HG03565 (cell line): ENCODE measurements around the gene LIMCH1.
"Not testable (repeated sequence)": the region's sequence is repeated elsewhere in the genome, so short reads cannot be mapped to it uniquely, and the experiment has no call there.

Experiments
- ATAC-seq: cut with Tn5 transposase; IDR thresholded peaks from one replicate; pipeline ENCODE4 v1.9.1; 2021; ENCODE audit warnings: mild to moderate bottlenecking, moderate library complexity; ENCODE audit not compliant: unreplicated experiment

The LIMCH1 gene, protein sequence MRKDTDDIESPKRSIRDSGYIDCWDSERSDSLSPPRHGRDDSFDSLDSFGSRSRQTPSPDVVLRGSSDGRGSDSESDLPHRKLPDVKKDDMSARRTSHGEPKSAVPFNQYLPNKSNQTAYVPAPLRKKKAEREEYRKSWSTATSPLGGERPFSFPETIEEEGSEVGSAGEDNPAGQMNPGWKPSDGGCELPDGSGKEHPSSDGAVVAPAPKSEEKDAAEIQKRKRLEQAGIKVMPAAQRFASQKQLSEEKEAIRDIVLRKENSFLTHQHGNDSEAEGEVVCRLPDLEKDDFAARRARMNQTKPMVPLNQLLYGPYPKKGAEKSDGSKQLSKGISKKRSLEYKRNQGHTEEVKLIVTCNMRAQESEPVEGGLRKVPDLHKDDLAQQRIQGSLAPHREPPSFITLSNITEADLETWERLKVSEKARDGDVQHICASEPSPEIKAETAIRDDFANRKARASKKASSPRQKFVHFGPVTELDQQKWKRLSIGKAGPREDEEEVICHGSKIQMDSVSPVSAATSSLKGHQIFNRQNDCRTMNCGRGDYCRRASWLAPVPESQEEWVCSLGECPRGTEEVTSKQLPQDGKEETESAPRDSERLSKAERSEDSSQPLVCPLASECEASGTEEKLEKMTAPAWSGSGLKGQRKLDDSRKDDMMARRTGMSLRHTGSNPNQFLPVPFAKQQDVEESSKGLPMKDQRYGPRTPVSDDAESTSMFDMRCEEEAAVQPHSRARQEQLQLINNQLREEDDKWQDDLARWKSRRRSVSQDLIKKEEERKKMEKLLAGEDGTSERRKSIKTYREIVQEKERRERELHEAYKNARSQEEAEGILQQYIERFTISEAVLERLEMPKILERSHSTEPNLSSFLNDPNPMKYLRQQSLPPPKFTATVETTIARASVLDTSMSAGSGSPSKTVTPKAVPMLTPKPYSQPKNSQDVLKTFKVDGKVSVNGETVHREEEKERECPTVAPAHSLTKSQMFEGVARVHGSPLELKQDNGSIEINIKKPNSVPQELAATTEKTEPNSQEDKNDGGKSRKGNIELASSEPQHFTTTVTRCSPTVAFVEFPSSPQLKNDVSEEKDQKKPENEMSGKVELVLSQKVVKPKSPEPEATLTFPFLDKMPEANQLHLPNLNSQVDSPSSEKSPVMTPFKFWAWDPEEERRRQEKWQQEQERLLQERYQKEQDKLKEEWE (N-terminal part only)

DNA sequence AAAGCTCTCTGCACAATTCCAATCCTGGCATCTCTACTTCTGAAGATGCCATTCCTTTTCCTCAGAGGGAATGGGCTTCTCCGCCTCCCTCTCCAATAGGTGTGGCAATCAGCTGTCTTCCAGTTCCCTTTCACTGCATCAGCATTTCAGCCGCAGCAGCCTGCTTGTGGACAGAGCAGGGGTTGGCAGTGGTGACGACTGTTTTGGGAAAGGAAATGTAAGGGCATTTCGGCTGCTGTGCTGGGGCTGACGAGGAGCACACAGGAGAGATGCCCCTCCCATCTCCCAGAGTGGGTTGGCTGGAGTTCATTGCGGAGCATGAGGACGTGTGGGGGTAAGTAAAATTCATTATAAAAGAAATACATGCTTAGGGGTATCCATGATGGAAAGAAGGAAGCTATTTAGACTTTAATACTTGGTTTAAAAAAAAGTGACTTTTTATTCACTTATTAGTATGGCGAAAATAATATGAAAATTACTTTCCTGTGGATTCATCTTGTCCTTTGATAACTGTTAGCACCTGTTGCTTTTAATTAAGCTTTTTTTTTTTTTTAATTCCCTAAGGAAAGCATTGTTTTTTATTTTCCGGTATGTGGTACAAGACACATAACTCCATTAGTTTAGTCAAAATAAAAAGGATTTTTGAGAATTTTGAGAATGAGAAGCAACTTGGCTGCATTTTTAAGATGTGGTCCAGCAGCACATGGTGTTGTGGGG lies at the start of gene LIMCH1:
TSS of gene LIMCH1 (plus strand) at position 141 of the 717 bp plus-strand sequence. CDS start 67,839 bp downstream, outside the sequence.
- no peak for ATAC-seq

DNA sequence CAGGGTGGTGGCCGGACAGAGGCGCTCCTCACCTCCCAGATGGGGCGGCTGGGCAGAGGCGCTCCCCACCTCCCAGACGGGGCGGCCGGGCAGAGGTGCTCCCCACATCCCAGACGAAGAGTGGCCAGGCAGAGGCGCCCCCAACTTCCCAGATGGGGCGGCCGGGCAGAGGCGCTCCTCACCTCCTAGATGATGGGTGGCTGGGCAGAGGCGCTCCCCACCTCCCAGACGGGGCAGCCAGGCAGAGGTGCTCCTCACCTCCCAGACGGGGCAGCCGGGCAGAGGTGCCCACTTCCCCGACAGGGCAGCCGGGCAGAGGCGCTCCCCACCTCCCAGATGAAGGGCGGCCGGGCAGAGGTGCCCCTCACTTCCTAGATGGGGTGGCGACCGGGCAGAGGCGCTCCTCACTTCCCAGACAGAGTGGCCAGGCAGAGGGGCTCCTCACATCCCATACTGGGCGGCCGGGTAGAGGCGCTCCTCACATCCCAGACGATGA lies 46.8 kb upstream of the LIMCH1 start:
- ATAC-seq: not testable (repeated sequence)

DNA sequence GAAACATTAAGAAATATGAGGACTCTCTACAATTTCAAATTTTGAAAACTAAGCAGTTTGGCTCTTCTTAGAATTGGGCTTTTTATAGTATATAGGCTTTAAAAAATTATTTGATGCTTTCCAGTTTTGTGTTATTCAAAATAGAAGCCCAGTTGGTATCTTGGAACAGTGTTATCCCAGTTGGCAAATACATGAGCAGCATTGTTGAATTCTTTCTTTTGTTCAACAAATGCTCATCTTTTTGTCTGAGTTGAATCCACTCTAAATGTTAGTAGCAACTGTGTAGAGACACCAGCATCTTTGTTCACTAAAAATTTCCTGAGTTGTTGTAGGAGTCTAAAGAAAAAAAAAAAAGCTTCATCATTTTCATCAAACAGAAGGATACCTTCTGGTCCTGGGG lies 41.0 kb upstream of the LIMCH1 start:
- ATAC-seq: no peak

DNA sequence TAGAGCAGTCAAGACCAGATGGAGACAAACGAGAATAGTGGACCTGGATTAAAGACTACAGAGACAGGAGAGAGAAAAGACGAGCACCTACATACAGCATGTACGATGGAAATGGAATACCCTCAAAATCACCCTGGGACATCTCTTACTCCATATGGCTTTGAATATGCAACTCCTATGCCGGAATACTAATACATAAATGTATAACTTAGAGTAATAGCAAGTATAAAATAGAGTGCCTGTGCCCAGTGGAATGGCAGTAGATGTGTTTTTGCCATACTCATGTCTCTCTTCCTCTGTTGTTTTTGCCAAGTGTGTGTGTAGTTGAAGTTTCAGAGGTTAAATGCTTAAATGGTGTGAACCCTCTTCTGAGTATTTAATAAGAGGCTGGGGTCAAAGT lies 39.8 kb upstream of the LIMCH1 start:
- ATAC-seq: no peak

DNA sequence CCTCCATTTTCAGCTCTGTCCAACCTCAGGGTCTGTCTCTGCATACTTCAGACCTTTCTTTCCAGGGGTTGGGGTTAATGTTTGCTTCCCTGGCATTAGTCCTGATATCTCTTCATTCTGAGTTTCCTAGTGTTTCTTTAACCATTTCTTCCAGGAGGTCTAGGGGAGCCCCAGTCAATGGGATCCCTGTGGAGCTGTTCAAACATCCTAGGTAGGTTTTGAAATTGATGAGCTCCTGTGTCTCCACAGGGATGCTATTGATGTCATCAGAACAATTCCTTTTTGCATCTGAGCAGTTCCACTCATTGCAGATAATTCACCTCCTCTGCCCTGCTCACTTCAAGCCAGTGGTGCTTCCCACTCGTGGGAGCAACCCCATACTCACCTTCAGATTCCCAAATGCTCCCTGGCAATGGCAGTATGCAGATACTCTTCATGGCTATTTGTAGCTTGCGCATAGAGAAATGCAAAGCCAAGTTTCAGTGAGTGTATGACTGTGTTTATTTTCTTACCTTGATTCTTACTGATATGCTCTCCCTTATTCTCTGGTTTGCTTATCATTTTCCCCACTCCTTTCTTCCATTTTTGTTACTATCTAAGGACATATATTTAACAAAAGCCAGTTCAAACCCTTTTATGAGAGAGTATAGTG lies 33.7 kb upstream of the LIMCH1 start:
- ATAC-seq: no peak

DNA sequence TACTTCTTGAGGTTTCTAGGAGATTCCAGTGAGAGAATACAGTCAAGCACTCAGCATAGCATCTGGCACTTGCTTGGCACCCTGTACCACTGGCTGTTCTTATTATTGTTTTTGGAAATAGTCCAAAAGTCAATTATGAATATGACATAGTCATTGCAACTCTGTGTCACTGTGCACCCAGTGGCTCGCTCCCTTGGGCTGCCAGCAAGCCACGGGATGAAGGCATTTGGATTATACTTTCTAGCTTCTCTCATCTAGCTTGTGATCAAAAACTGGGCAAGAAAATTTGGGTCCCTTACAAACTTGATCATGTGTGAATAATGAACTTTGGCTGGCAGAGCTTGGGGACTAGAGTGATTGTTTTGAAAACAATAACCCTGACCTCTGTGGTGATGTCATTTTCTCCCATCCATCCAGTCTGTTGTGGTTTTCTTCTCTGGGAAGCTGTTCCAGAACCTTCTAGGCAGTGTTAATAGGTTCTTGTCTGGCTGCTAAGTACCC lies 32.7 kb upstream of the LIMCH1 start:
- no peak for ATAC-seq

DNA sequence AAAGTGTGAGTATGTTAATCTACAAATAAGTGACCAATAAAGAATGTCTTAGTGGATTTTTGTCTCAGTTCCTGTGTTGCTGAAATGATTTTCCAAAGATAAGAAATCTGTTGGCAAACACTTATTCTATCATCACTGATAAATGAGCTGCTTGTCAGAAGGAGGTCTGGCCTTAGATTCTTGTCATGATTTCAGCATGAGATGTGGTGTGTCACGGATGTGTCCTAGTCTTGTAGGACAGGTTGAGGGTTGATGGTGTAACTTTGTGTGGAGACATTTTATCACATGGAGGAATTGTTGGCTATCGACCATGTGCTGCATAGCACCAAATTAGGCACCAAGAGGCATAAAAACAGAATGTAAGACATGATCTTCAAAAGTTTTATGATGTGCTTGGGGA lies 31.8 kb upstream of the LIMCH1 start:
- no peak for ATAC-seq

DNA sequence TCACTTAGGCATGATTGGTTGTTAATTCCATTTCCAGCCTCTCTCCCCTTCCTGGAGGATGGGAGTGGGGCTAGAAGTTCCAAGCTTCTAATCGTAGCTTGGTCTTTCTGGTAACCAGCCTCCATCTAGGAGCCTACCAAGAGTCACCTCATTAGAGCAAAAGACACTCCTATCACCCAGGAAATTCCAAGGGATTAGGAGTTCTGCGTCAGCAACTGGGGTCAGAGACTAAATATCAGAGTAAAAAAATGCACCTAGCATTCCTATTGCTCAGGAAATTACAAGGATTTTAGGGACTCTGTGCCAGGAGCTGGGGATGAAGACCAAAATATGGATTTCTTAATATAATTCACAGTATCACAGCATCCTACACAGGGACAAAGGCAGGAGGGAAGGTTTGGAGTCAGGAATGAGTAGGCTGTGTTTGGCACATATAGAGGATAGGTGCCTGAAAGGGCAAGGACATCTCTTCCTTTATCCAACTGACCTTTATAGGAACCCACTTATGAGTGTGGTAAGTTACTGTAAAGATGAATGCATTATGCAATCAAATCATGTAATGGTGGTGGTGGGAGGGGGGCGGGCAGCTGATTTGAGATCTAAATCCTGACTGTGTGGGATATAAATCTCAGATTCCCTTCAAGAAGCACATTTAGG lies 30.5 kb upstream of the LIMCH1 start:
- no peak for ATAC-seq

DNA sequence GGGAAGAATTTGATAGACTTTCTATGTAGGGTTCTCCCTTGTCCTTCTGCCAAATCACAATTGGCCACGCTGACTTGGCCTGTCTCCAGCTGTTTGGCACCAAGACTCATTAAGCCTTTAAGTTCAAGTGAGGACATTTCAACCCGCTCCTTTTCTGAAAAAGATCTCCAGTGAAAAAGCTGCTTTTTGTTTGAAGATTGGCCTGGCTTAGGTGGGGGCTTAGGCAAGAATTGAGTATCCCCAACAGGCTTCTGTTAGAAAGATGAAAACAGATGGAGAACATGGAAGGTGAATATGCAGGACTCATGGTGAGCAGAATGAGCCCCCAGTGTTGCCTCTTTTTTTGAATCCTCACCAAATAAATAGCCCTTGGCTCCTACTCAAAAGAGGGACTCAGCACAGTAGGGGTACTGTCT lies 28.5 kb upstream of the LIMCH1 start:
- ATAC-seq: no peak

DNA sequence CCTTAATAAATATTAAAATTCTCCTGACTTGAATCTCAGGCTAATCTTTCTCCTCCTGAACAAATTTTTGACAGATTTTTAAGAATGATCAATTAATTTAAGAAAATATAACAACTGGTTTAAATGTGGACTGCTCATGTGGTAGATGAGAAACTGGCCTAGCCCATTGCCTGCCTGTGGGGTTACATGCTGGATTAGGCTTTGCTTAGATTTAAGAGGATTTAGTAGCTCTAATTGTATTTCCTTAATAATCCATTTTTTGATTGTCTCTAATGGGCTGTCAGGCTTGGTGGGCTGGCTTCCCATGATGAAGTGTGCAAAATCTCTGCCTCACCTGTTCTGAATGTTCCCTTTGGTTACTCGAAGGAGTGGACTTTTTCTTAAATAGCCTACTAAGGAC lies 27.8 kb upstream of the LIMCH1 start:
- ATAC-seq: no peak

DNA sequence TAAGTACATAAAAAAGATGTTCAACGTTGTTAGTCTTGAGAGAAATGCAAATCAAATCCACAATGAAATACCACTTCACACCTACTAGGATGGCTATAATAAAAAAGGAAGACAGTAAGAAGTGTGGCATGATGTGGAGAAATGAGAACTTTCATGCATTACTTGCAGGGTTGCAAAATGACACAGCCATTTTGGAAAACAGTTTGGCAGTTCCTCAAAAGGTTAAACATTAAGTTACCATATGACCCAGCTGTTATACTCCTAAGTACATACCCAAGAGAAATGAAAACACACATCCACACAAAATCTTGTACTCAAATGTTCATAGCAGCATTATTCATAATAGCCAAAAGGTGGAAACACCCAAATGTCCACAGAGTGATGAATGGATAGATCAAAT lies 25.8 kb upstream of the LIMCH1 start:
- ATAC-seq: no peak

DNA sequence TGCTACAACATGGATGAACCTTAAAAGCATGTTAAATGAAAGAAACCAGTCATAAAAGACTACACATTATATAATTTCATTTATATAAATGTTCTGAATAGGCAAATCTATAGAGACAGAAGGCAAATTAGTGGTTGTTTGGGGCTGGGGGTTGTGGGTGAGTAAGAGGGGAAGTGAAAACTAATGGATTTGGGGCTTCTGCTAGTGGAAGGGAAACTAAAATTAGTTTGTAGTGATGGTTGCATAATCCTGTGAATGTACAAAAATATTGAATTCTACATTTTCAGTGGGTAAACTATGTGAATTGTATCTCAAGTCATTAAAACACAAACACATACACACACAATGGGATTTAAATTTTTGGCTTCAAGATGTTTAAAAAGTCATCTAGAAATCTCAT lies 25.4 kb upstream of the LIMCH1 start:
- ATAC-seq: no peak

DNA sequence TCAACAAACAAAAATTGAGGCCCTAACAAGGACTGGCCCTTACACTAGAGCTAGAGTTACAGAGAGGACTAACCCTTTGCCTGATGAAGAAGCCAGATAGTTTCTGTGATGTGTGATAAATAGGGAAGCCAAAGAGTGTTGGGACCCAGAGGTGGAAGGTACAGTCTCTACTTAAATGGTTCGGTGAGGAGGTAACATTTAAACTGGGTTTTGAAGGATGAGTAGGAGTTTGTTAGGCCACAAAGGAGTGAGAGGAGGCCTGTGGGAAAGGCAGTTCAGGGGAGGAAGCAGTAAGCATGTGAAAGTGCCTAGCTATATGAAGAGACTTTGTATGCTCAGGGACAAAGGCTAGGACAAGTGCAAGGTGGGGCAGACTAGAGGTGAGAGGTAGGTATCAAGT lies 23.8 kb upstream of the LIMCH1 start:
- no peak for ATAC-seq

DNA sequence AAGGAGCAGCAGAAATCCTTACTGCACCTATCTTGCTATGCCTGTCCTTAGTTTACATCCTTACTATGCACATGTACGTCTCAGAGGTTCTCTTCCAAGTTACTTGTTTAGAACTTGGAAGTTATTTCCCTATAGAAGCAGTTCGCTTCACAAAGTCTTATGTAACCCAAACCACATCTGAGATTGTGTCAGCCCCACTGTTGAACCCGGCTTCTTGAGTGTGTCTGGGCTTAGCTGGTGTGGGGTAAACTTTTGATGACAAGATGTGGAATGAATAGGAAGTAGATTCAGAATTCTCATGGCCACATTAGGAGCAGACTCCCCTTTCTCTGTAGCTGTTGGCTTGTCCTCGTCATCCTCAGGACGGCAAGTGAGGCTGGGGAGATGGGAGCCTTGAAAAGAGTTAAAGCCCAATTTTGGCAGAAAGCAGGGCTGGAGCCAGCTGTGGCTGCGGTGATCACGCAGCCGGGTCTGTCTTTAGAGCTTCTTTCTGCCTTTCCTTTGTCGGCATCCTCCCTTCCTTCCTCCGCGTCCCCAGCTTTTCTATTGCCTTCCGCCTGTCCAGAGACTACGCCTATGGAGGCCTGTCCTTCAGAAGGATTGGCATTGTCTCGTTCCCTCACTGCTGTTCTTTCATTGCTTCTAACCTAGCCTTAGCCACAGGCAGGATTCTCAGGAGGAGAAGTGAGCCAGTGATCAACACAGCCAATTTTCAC lies 23.0 kb upstream of the LIMCH1 start:
- ATAC-seq: no peak

DNA sequence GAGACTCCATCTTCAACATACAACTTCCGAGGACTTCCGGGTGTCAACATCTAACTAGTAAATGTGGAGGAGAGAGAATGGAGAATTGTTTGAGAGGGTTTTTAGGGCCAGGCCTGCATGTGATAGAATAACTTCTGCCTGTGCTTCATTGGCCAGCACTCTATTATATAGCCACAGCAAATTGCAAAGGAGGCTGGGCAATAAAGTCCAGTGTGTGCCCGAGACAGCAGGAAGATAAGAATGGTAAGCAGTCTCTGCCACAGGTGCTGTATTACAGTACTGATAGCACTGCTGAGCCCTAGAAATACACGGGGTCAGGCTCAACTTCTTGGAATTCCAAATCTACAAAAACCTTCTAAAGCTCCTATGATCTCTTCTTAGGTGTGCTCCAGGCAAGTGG lies 20.8 kb upstream of the LIMCH1 start:
- no peak for ATAC-seq

DNA sequence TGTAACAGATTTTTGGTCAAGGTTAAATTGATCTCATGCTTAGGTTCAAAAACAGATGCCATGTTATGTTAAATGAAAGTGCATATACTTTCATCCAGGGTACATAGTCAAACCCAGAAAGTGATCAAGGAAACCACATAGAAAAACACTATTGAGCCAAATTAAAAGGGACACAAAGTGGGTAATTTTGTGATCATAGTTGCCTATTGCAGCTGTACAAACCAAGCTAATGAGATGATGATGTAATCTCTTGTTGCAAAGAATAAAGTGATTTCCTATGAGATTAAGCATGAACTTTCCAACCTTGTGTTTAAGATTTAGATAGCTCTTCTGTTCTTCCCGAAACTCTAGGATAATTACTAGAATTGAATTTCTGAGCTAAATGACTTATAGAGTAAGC lies 20.2 kb upstream of the LIMCH1 start:
- ATAC-seq: no peak

DNA sequence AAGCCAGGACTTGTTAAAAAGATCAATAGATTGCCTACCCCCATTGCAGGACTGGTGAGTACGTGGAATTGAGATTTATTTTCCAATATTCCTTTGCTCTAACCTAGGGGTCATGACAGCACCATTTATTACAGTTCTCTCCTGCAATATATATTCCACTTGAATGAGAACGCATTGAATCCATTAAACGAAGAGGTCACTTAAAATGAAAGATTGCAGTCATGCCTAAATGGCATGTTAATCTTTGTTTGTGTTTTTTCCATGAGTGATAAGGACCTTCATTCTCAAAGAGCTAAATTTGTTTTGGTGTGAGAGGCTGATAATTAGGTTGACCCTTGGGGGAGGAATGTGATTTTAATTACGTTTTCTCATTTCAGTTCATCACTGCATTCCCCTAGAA lies 13.5 kb upstream of the LIMCH1 start:
- no peak for ATAC-seq

DNA sequence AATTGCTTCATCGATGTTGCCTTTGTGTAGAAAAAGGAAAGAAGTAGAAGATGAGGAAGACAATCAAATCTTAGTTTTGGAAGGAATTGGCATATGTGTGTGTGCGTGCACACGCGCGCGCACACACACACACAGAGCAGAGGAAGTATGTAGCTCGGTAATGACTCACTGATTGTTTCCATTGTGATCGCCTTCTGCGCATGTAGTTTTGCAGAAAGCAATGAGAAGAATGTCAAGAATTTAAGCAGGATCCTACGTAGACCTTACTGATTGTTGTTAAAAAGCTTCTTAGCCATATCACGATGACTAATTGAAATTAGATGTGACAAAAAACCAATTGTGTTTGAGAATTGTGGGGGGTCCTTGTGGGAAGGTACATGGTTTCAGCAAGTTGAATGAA lies 12.8 kb upstream of the LIMCH1 start:
- no peak for ATAC-seq

DNA sequence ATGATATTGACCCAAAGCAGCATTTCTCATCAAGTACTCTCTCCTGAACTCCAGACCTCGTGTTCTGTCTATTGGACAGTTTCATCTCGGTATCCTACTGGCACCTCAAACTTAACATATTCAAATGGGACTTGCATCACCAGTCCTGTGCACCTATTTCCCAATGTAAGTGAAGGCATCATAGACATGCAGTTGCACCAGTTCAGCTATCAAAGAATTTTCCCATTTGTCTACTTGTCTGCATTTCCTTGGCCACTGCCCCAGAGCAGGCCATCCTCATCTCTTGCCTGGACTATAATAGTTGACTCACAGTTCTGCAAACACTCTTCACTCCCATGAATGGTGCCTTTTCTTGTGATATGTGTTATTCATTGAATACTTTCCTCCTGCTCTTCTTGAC lies 11.3 kb upstream of the LIMCH1 start:
- no peak for ATAC-seq
